Measurements from ENCODE around the gene MEGF6. TPM values are rescaled to one million over a fixed set of nuclear protein-coding genes. Genes with fewer than 3 reads are reported as not detected.

The MEGF6 gene
- total RNA-seq, 3 donors from 2014 or later = 0.43 to 0.98 (median 0.84) TPM

- no peaks in the 10 kb centered on the region for H3K4me1 Mint-ChIP-seq (ENCODE audit: low read depth)
- DNase-seq = no peak
- ATAC-seq = no peak
- H3K36me3 Mint-ChIP-seq (ENCODE audit: insufficient read depth) = no peaks in the 10 kb centered on the region
- no peaks in the 10 kb centered on the region for H3K9me3 Mint-ChIP-seq
- no peaks in the 10 kb centered on the region for H3K27me3 Mint-ChIP-seq (ENCODE audit: low read depth)
- H3K4me3 Mint-ChIP-seq = no peak overlapping the region
Measured at GRCh38 chr1:3469849-3470649, 141.3 kb downstream of the MEGF6 start.

GRCh38 chr1:3469104-3469848 lies 142.0 kb downstream of the MEGF6 start:
- Mint-ChIP-seq H3K4me1 (ENCODE audit: low read depth) (no peaks in the 10 kb centered on the region), H3K27me3 (ENCODE audit: low read depth) (no peaks in the 10 kb centered on the region), H3K9me3 (no peaks in the 10 kb centered on the region), H3K36me3 (ENCODE audit: insufficient read depth) (no peaks in the 10 kb centered on the region), H3K4me3 (no peak overlapping the region)
- DNase-seq (no peak), ATAC-seq (no peak)

- Mint-ChIP-seq H3K36me3 (ENCODE audit: insufficient read depth) (no peaks in the 10 kb centered on the region), H3K9me3 (no peaks in the 10 kb centered on the region), H3K27me3 (ENCODE audit: low read depth) (no peaks in the 10 kb centered on the region), H3K4me1 (ENCODE audit: low read depth) (no peaks in the 10 kb centered on the region), H3K4me3 (no peak overlapping the region)
- ATAC-seq (no peak), DNase-seq (no peak)
Measured at GRCh38 chr1:3468236-3469103, 142.8 kb downstream of the MEGF6 start.

- Mint-ChIP-seq H3K36me3 (ENCODE audit: insufficient read depth) (no peaks in the 10 kb centered on the region), H3K27me3 (ENCODE audit: low read depth) (no peaks in the 10 kb centered on the region), H3K4me1 (ENCODE audit: low read depth) (no peaks in the 10 kb centered on the region), H3K9me3 (no peaks in the 10 kb centered on the region), H3K4me3 (no peak overlapping the region)
- no peak for ATAC-seq
- no peak for DNase-seq
Measured at GRCh38 chr1:3467096-3468036, 143.9 kb downstream of the MEGF6 start.

GRCh38 chr1:3466366-3467075 lies 144.8 kb downstream of the MEGF6 start:
- H3K9me3 Mint-ChIP-seq = no peaks in the 10 kb centered on the region
- ATAC-seq = no peak

GRCh38 chr1:3465935-3466321 lies 145.4 kb downstream of the MEGF6 start:
- no peak for DNase-seq
- Mint-ChIP-seq H3K4me1 (ENCODE audit: low read depth) (no peaks in the 10 kb centered on the region), H3K4me3 (no peak overlapping the region), H3K9me3 (no peaks in the 10 kb centered on the region), H3K36me3 (ENCODE audit: insufficient read depth) (no peaks in the 10 kb centered on the region), H3K27me3 (ENCODE audit: low read depth) (no peaks in the 10 kb centered on the region)
- no peak for ATAC-seq

More at GRCh38 chr1:3466366-3467075, 144.8 kb downstream of the MEGF6 start:
- no peak for DNase-seq
- Mint-ChIP-seq H3K4me1 (ENCODE audit: low read depth) (no peaks in the 10 kb centered on the region), H3K36me3 (ENCODE audit: insufficient read depth) (no peaks in the 10 kb centered on the region), H3K4me3 (no peak overlapping the region), H3K27me3 (ENCODE audit: low read depth) (no peaks in the 10 kb centered on the region)

- ATAC-seq (no peak), DNase-seq (no peak)
- Mint-ChIP-seq H3K9me3 (no peaks in the 10 kb centered on the region), H3K36me3 (ENCODE audit: insufficient read depth) (no peaks in the 10 kb centered on the region), H3K27me3 (ENCODE audit: low read depth) (no peaks in the 10 kb centered on the region), H3K4me1 (ENCODE audit: low read depth) (no peaks in the 10 kb centered on the region), H3K4me3 (no peak overlapping the region)
Measured at GRCh38 chr1:3465091-3465934, 146.0 kb downstream of the MEGF6 start.

- no peaks in the 10 kb centered on the region for H3K27me3 Mint-ChIP-seq (ENCODE audit: low read depth)
- ATAC-seq (no peak), DNase-seq (no peak)
- H3K9me3 Mint-ChIP-seq = no peaks in the 10 kb centered on the region
- H3K4me3 Mint-ChIP-seq = no peak overlapping the region
- H3K4me1 Mint-ChIP-seq (ENCODE audit: low read depth) = no peaks in the 10 kb centered on the region
- no peaks in the 10 kb centered on the region for H3K36me3 Mint-ChIP-seq (ENCODE audit: insufficient read depth)
Measured at GRCh38 chr1:3464649-3465025, 146.7 kb downstream of the MEGF6 start.

GRCh38 chr1:3463891-3464648 lies 147.2 kb downstream of the MEGF6 start:
- no peaks in the 10 kb centered on the region for H3K36me3 Mint-ChIP-seq (ENCODE audit: insufficient read depth)
- DNase-seq = no peak

GRCh38 chr1:3463408-3463863 lies 147.9 kb downstream of the MEGF6 start:
- no peaks in the 10 kb centered on the region for H3K9me3 Mint-ChIP-seq
- no peaks in the 10 kb centered on the region for H3K36me3 Mint-ChIP-seq (ENCODE audit: insufficient read depth)
- no peak overlapping the region for H3K4me3 Mint-ChIP-seq
- no peaks in the 10 kb centered on the region for H3K4me1 Mint-ChIP-seq (ENCODE audit: low read depth)
- no peaks in the 10 kb centered on the region for H3K27me3 Mint-ChIP-seq (ENCODE audit: low read depth)
- ATAC-seq (no peak), DNase-seq (no peak)

More at GRCh38 chr1:3463891-3464648, 147.2 kb downstream of the MEGF6 start:
- no peak for ATAC-seq
- Mint-ChIP-seq H3K9me3 (no peaks in the 10 kb centered on the region), H3K27me3 (ENCODE audit: low read depth) (no peaks in the 10 kb centered on the region), H3K4me1 (ENCODE audit: low read depth) (no peaks in the 10 kb centered on the region), H3K4me3 (no peak overlapping the region)

- DNase-seq (no peak), ATAC-seq (no peak)
- no peaks in the 10 kb centered on the region for H3K4me1 Mint-ChIP-seq (ENCODE audit: low read depth)
- no peaks in the 10 kb centered on the region for H3K36me3 Mint-ChIP-seq (ENCODE audit: insufficient read depth)
- no peak overlapping the region for H3K4me3 Mint-ChIP-seq
- no peaks in the 10 kb centered on the region for H3K9me3 Mint-ChIP-seq
- H3K27me3 Mint-ChIP-seq (ENCODE audit: low read depth) = no peaks in the 10 kb centered on the region
Measured at GRCh38 chr1:3463013-3463385, 148.3 kb downstream of the MEGF6 start.
